K562 (cell line): ENCODE measurements around the gene ITGB5. TPM values are rescaled to one million over a fixed set of nuclear protein-coding genes. Genes with fewer than 3 reads are reported as not detected.

ENCODE experiments used
- ELK3 ChIP-seq: fragments of 450-650 bp; formaldehyde crosslinking; IDR thresholded peaks from 2 replicates; pipeline ENCODE4 v1.4.0; 2020; ENCODE audit warnings: mild to moderate bottlenecking
- GABPB1 ChIP-seq: sonication (generic); formaldehyde crosslinking; IDR thresholded peaks from 2 replicates; pipeline ENCODE4 v1.8.0; 2022; ENCODE audit warnings: mild to moderate bottlenecking, missing genetic modification reagents
- MNT ChIP-seq, 2 experiments: fragments of 450-650 bp; conservative IDR thresholded peaks; 2 replicates each; pipeline ENCODE4 v1.6.1; 2017; ENCODE audit warnings: mild to moderate bottlenecking in 2 of 2, moderate library complexity in 2 of 2
- NONO ChIP-seq, 2 experiments: fragments of 200-400 bp in 1 of 2; fragments of 450-650 bp in 1 of 2; formaldehyde crosslinking in 1 of 2; IDR thresholded peaks; 2 replicates each; pipeline ENCODE4 v1.6.1; 2017; ENCODE audit warnings: low read depth in 2 of 2, mild to moderate bottlenecking in 2 of 2, moderate library complexity in 2 of 2, low read length in 1 of 2
- SNRNP70 ChIP-seq: fragments of 200-400 bp; formaldehyde crosslinking; optimal IDR thresholded peaks from 2 replicates; pipeline ENCODE3; 2017; ENCODE audit warnings: low read depth, low read length
- VEZF1 ChIP-seq: fragments of 200-800 bp; sonication (Bioruptor generic); IDR thresholded peaks from 2 replicates; pipeline ENCODE4 v1.6.1; 2017; ENCODE audit warnings: missing genetic modification characterization, missing compliant biosample characterization
- ZC3H4 ChIP-seq: sonication (generic); formaldehyde crosslinking; IDR thresholded peaks from 2 replicates; pipeline ENCODE4 v1.9.0; 2021; ENCODE audit warnings: missing genetic modification reagents, borderline replicate concordance
- ZNF197 ChIP-seq: fragments of 200-800 bp; sonication (Bioruptor generic); IDR thresholded peaks from 2 replicates; pipeline ENCODE4 v1.6.1; 2016; ENCODE audit warnings: low read depth, missing genetic modification characterization, missing compliant biosample characterization
- ZNF696 ChIP-seq: fragments of 250-450 bp; sonication (Bioruptor Pico); conservative IDR thresholded peaks from 2 replicates; pipeline ENCODE4 v1.4.0; 2020; ENCODE audit warnings: mild to moderate bottlenecking, moderate library complexity
- polyA plus RNA-seq, 8 experiments: library from polyadenylated mRNA; depleted of rRNA in 4 of 8; stranded (reverse) in 5 of 8; unstranded in 3 of 8; fragments of >200 nt; fragmentation: Nextera tagmentation in 2 of 8; fragmentation: Illumina TruSeq in 1 of 8; extraction: Ambion mirVana in 2 of 8; extraction: Trizol in 1 of 8; gene quantifications; 2 replicates each; pipeline versions ENCODE4 v1.2.1 to v1.2.3, GENCODE V29; 2011 to 2014; ENCODE audit warnings: inconsistent platforms in 1 of 8, missing spikeins in 1 of 8
- total RNA-seq, 7 experiments: library from RNA; depleted of rRNA in 6 of 7; stranded (reverse); fragments of >200 nt in 6 of 7; fragmentation: Illumina TruSeq in 2 of 7; extraction: Trizol in 2 of 7; gene quantifications; 2 replicates each; pipeline versions ENCODE4 v1.2.1 to v1.2.3, GENCODE V29; 2011 to 2021; ENCODE audit warnings: low replicate concordance in 1 of 7

ITGB5 gene
- total and polyA plus RNA-seq, 9 of the 15 experiments (the other 6 are each of a cell fraction or from before 2014, with no cell fraction given) = 1.7 to 46.8 (median 9.9) TPM

- TF ChIP-seq VEZF1 (CRISPR knock-in tag) = peak; percentile 61
- TF ChIP-seq ZC3H4 (CRISPR knock-in tag) = no peak
- TF ChIP-seq ZNF696 (CRISPR knock-in tag) = no peak
- TF ChIP-seq NONO (IDR thresholded peaks at IDR 0.05; ENCODE audit: low read depth in 2 of 2, low read length in 1 of 2) = peak; percentile 24 to 31; a peak in 1 of 4 replicates
- no peak for TF ChIP-seq ELK3 (CRISPR knock-in tag)
- no peak for TF ChIP-seq ZNF197 (CRISPR knock-in tag)
- TF ChIP-seq GABPB1 = 0 out of 2 replicates have a peak, but pooled peaks have one; percentile 30
- no peak for TF ChIP-seq MNT (conservative IDR thresholded peaks at IDR 0.05)
- TF ChIP-seq SNRNP70 = no peak
These were observed at the start of gene ITGB5 (continued) for GRCh38 chr3:124887177-124887931.
